GM23338 (cell line): Measurements from ENCODE around the gene DOCK1. TPM values are rescaled to one million over a fixed set of nuclear protein-coding genes. Genes with fewer than 3 reads are reported as not detected.

Experiments used
- ATAC-seq: fragments of 200-7000 bp; cut with Tn5 transposase; 3 replicates; pipeline ENCODE4 v1.9.1; 2020
- DNase-seq: peaks from one replicate; pipeline ENCODE4 v3.0.0-alpha.2; 2015; ENCODE audit warnings: low spot score
- H2AFZ ChIP-seq: fragments of 200-600 bp; sonication (generic); 2 replicates; pipeline ENCODE4 v1.8.0; 2016; ENCODE audit warnings: antibody characterized with exemption, mild to moderate bottlenecking, moderate library complexity
- H3F3A ChIP-seq: fragments of 200-600 bp; sonication (generic); replicated peaks from 2 replicates; pipeline ENCODE4 v1.8.0; 2017; ENCODE audit warnings: antibody characterized with exemption, mixed run types, low read depth
- H3K27ac ChIP-seq: fragments of 200-600 bp; sonication (generic); 2 replicates; pipeline ENCODE4 v1.6.1; 2016; ENCODE audit warnings: low read depth
- H3K27me3 ChIP-seq: fragments of 200-600 bp; sonication (generic); 2 replicates; pipeline ENCODE4 v1.8.0; 2016; ENCODE audit warnings: mild to moderate bottlenecking, mixed run types, moderate library complexity; ENCODE audit not compliant: insufficient read depth
- H3K36me3 ChIP-seq: fragments of 200-600 bp; sonication (generic); 2 replicates; pipeline ENCODE4 v1.8.0; 2016; ENCODE audit warnings: mild to moderate bottlenecking; ENCODE audit not compliant: insufficient read depth
- H3K4me1 ChIP-seq: fragments of 200-600 bp; sonication (generic); 2 replicates; pipeline ENCODE4 v1.8.0; 2016; ENCODE audit warnings: mild to moderate bottlenecking, moderate library complexity; ENCODE audit not compliant: insufficient read depth
- H3K4me2 ChIP-seq: fragments of 200-600 bp; sonication (generic); 2 replicates; pipeline ENCODE4 v1.7.1; 2017; ENCODE audit warnings: mixed run types
- H3K4me3 ChIP-seq: fragments of 200-600 bp; sonication (generic); 2 replicates; pipeline ENCODE4 v1.6.1; 2016; ENCODE audit warnings: mixed run types
- H3K79me2 ChIP-seq: fragments of 200-600 bp; sonication (generic); replicated peaks from 2 replicates; pipeline ENCODE4 v1.8.0; 2017; ENCODE audit warnings: mild to moderate bottlenecking; ENCODE audit not compliant: insufficient read depth
- H3K9me2 ChIP-seq: fragments of 200-600 bp; sonication (generic); 2 replicates; pipeline ENCODE4 v1.8.0; 2017; ENCODE audit not compliant: insufficient read depth
- H4K20me1 ChIP-seq: fragments of 200-600 bp; sonication (generic); replicated peaks from 2 replicates; pipeline ENCODE4 v1.8.0; 2017; ENCODE audit warnings: mild to moderate bottlenecking; ENCODE audit not compliant: insufficient read depth
- H3K27ac Mint-ChIP-seq: 2 replicates; pipeline ENCODE4 v1.8.0; 2020; ENCODE audit warnings: inconsistent platforms, mild to moderate bottlenecking, moderate library complexity, mixed read lengths
- H3K27me3 Mint-ChIP-seq: 3 replicates; pipeline ENCODE4 v1.8.0; 2022; ENCODE audit warnings: low read depth, mild to moderate bottlenecking, moderate library complexity, mixed read lengths, inconsistent platforms; ENCODE audit not compliant: insufficient read depth, poor library complexity
- H3K36me3 Mint-ChIP-seq: 3 replicates; pipeline ENCODE4 v1.8.0; 2021; ENCODE audit warnings: low read depth, mild to moderate bottlenecking, inconsistent platforms, moderate library complexity, mixed read lengths
- H3K4me1 Mint-ChIP-seq: 3 replicates; pipeline ENCODE4 v1.8.0; 2020; ENCODE audit warnings: mild to moderate bottlenecking, inconsistent platforms, mixed read lengths
- H3K4me3 Mint-ChIP-seq: 3 replicates; pipeline ENCODE4 v1.8.0; 2021; ENCODE audit warnings: moderate library complexity, mild to moderate bottlenecking, inconsistent platforms, mixed read lengths
- H3K9me3 Mint-ChIP-seq: 3 replicates; pipeline ENCODE4 v1.8.0; 2020; ENCODE audit warnings: moderate library complexity, mild to moderate bottlenecking, inconsistent platforms, mixed read lengths
- CREB1 ChIP-seq: fragments of 250-450 bp; sonication (Bioruptor Pico); IDR thresholded peaks from 2 replicates; pipeline ENCODE4 v1.5.0; 2020; ENCODE audit warnings: low read depth, mild to moderate bottlenecking, moderate library complexity
- CTCF ChIP-seq, 2 experiments: fragments of 200-600 bp in 1 of 2; sonication (generic) in 1 of 2; conservative IDR thresholded peaks; 2 replicates each; pipeline versions ENCODE4 v1.5.1 to v1.6.1; 2016 to 2017; ENCODE audit warnings: antibody characterized with exemption in 2 of 2, low read depth in 2 of 2, mild to moderate bottlenecking in 2 of 2, moderate library complexity in 1 of 2
- ETS1 ChIP-seq: IDR thresholded peaks from 2 replicates; pipeline ENCODE4 v1.6.1; 2016; ENCODE audit warnings: antibody characterized with exemption
- EZH2 ChIP-seq: fragments of 200-600 bp; sonication (generic); IDR thresholded peaks from one replicate; pipeline ENCODE4 v1.8.0; 2017; ENCODE audit warnings: antibody characterized with exemption, mild to moderate bottlenecking, low read depth; ENCODE audit not compliant: unreplicated experiment
- EZH2phosphoT487 ChIP-seq: fragments of 200-600 bp; sonication (generic); IDR thresholded peaks from one replicate; pipeline ENCODE4 v1.8.1; 2018; ENCODE audit warnings: antibody characterized with exemption; ENCODE audit not compliant: unreplicated experiment
- JUNB ChIP-seq: IDR thresholded peaks from one replicate; pipeline ENCODE4 v1.6.1; 2016; ENCODE audit warnings: antibody characterized with exemption; ENCODE audit not compliant: unreplicated experiment
- POLR2AphosphoS5 ChIP-seq: IDR thresholded peaks from 2 replicates; pipeline ENCODE4 v1.6.1; 2016; ENCODE audit warnings: antibody characterized with exemption, low read depth
- ZNF114 ChIP-seq: fragments of 250-450 bp; sonication (Bioruptor Pico); IDR thresholded peaks from 2 replicates; pipeline ENCODE4 v1.5.0; 2020; ENCODE audit warnings: mild to moderate bottlenecking, moderate library complexity
- ZNF331 ChIP-seq: fragments of 250-450 bp; sonication (Bioruptor Pico); IDR thresholded peaks from 2 replicates; pipeline ENCODE4 v1.5.0; 2020; ENCODE audit warnings: low read depth, mild to moderate bottlenecking, moderate library complexity
- ZNF462 ChIP-seq: fragments of 250-450 bp; sonication (Bioruptor Pico); IDR thresholded peaks from 2 replicates; pipeline ENCODE4 v1.5.0; 2020; ENCODE audit warnings: mild to moderate bottlenecking, moderate library complexity
- polyA plus RNA-seq: library from polyadenylated mRNA; unstranded; fragments of >200 nt; fragmentation: Nextera tagmentation; extraction: Ambion mirVana; gene quantifications from 2 replicates; pipeline ENCODE4 v1.2.1, GENCODE V29; 2016
- total RNA-seq: library from RNA; depleted of rRNA; stranded (reverse); fragments of >200 nt; shearing (Covaris generic); gene quantifications from 2 replicates; pipeline ENCODE4 v1.2.3, GENCODE V29; 2014

DOCK1 gene
- total and polyA plus RNA-seq, 2 experiments from 2014 or later, result 13.2 to 55.3 TPM

GRCh38 chr10:127021801-127022200 lies 116.6 kb downstream of the DOCK1 start:
- H3K27ac Mint-ChIP-seq, result no peak overlapping the region
- no peaks in the 10 kb centered on the region for H3K27me3 Mint-ChIP-seq
- H3K4me1 Mint-ChIP-seq, result no peaks in the 10 kb centered on the region
- H3K79me2 ChIP-seq, result no peaks in the 10 kb centered on the region
- H3F3A ChIP-seq, result no peaks in the 10 kb centered on the region
- no peaks in the 10 kb centered on the region for H3K27me3 ChIP-seq
- H2AFZ ChIP-seq, result no peak overlapping the region
- H3K4me3 ChIP-seq, result no peak overlapping the region
- H3K27ac ChIP-seq, result no peak overlapping the region
- DNase-seq (no peak), ATAC-seq (no peak)
- no peak overlapping the region for H3K4me2 ChIP-seq
- peaks cover 37% of the 10 kb centered on the region for H3K36me3 Mint-ChIP-seq
- H3K36me3 ChIP-seq, result peaks cover 5% of the 10 kb centered on the region; the same call in 1 of the 2 replicates
- TF ChIP-seq ZNF331, result no peak
- TF ChIP-seq POLR2AphosphoS5, result no peak
- TF ChIP-seq ETS1, result no peak
- no peaks in the 10 kb centered on the region for H3K4me1 ChIP-seq
- no peaks in the 10 kb centered on the region for H3K9me2 ChIP-seq
- no peak overlapping the region for H3K4me3 Mint-ChIP-seq
- H4K20me1 ChIP-seq, result no peaks in the 10 kb centered on the region; the same call in 1 of the 2 replicates
- H3K9me3 Mint-ChIP-seq, result no peaks in the 10 kb centered on the region

- Mint-ChIP-seq H3K36me3 (peaks cover 47% of the 10 kb centered on the region), H3K27me3 (peaks cover 3% of the 10 kb centered on the region), H3K9me3 (no peaks in the 10 kb centered on the region), H3K4me3 (no peak overlapping the region), H3K4me1 (no peaks in the 10 kb centered on the region), H3K27ac (no peak overlapping the region)
- no peaks in the 10 kb centered on the region for H3F3A ChIP-seq
- H3K27ac ChIP-seq, result no peak overlapping the region
- H3K79me2 ChIP-seq, result no peaks in the 10 kb centered on the region
- no peak overlapping the region for H3K4me3 ChIP-seq
- DNase-seq (no peak), ATAC-seq (no peak)
- H2AFZ ChIP-seq, result no peak overlapping the region
- no peaks in the 10 kb centered on the region for H3K27me3 ChIP-seq
- H3K4me1 ChIP-seq, result no peaks in the 10 kb centered on the region
- no peaks in the 10 kb centered on the region for H3K9me2 ChIP-seq
- H3K4me2 ChIP-seq, result no peak overlapping the region
- peaks cover 6% of the 10 kb centered on the region; the same call in 1 of the 2 replicates for H3K36me3 ChIP-seq
- H4K20me1 ChIP-seq, result no peaks in the 10 kb centered on the region
- TF ChIP-seq JUNB, result no peak
- TF ChIP-seq CTCF (conservative IDR thresholded peaks at IDR 0.05; ENCODE audit: low read depth in 2 of 2), result no peak
- TF ChIP-seq CREB1 (CRISPR knock-in tag), result no peak
- TF ChIP-seq POLR2AphosphoS5, result no peak
- TF ChIP-seq ZNF114 (CRISPR knock-in tag), result no peak
- TF ChIP-seq ZNF462, result no peak
- TF ChIP-seq EZH2phosphoT487, result no peak
- TF ChIP-seq ETS1, result no peak
- no peak for TF ChIP-seq EZH2
Observed at GRCh38 chr10:127024685-127025435, 119.6 kb downstream of the DOCK1 start.
